GM21381 (cell line): Measurements from ENCODE around the gene CLSTN3.
A peak's percentile ranks its signal among the peaks of the same experiment; 100 is the strongest.
"Not testable (repeated sequence)": the region's sequence is repeated elsewhere in the genome, so short reads cannot be mapped to it uniquely, and the experiment has no call there.

Experiments used
- ATAC-seq: cut with Tn5 transposase; IDR thresholded peaks from one replicate; pipeline ENCODE4 v1.9.1; 2021; ENCODE audit warnings: mild to moderate bottlenecking, moderate library complexity; ENCODE audit not compliant: unreplicated experiment

The CLSTN3 gene

GRCh38 chr12:7103837-7104584 is 26.2 kb upstream of the CLSTN3 start:
- ATAC-seq: no peak

DNA sequence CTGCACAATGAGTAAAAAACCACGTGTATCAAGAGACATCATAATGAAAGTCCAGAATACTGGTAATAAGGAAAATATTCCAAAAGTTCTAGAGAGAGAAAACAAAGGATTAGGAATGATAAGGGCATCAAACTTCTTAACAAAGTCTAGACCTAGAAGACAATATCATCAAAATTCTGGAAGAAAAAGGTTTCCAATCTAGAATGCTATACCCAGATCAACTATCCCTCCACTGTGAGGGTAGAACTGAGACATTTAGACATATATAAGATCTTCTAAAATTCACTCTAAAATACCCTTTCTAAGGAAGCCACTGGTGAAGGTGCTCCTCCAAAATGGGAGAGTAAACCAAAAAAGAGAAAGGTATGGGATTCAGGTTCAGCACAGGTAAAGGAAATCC is 24.1 kb upstream of the CLSTN3 start:
- ATAC-seq: no peak

DNA sequence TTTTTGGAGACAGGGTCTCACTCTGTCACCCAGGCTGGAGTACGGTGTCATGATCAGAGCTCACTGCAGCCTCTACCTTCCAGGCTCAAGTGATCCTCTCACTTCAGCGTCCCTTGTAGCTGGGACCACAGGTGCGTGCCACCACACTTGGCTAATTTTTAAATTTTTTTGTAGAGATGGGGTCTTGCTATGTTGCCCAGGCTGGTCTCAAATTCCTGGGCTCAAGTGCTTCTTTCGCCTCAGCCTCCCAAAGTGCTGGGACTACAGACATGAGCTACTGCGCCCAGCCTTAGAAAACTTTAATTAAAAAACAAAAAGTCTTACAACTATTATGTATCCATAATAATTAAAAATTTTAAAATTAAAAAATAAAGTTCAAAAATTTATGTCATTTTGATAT is 23.0 kb upstream of the CLSTN3 start:
- not testable (repeated sequence) for ATAC-seq

DNA sequence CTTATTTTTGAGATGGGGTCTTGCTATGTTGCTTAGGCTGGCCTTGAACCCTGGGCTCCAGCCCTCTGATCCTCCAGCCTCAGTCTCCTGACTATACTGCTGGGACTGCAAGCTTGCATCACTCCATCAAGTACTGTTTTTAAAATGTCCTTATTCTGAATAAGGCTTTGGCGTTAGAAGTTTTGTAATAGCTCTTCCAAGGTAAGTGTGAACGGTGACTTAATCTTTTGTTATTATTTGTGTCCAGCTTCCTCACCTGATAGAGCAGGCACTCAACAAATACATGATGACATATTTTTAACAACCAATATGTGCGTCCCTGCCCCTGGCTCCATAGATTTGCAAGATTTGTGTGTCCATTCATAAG is 22.6 kb upstream of the CLSTN3 start:
- ATAC-seq: no peak

GRCh38 chr12:7108003-7108795 is 22.0 kb upstream of the CLSTN3 start:
- ATAC-seq: peak; percentile 82

DNA sequence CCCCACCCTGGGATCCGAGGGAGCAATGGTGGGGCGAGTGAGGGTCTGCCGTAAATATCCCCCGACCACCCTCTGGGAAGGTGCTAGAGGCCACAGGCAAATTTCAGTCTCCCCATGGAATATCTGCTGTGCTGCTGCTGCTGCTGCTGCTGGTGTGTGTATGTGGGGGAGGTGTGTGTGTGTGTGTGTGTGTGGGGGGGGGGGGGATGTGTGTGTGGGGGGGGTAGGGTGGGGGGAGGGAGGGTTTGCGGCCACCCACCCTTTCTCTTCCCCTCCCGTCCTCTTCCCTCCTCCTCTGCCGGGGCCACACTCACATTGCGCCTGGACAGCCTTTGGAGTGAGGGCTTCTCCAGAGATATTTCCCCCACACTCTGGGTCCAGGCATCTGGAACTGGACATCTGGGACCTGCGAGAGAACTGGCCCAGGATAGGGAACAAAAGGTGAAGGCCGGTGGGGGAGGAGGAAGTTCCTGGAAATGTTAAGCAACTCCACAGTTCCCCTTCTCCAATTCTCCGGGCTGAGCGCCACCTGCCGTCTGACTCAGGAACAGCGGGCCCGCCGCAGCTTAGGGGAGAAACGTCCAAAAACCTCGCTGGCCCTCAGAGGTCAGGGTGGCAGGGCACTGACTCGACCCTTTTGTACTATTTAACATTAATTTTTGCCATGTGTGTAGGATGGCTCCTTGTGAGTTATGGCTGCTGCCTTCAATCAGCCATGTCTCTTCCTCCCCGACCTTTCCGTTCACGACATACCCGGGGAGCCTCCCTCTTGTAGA is 21.2 kb upstream of the CLSTN3 start, which contains the start of gene C1RL:
Gene C1RL, minus strand, starts transcription at position 419 of the 776 bp plus-strand sequence. Its CDS starts 34 bp downstream, at position 385.
- peak; percentile 40 for ATAC-seq

DNA sequence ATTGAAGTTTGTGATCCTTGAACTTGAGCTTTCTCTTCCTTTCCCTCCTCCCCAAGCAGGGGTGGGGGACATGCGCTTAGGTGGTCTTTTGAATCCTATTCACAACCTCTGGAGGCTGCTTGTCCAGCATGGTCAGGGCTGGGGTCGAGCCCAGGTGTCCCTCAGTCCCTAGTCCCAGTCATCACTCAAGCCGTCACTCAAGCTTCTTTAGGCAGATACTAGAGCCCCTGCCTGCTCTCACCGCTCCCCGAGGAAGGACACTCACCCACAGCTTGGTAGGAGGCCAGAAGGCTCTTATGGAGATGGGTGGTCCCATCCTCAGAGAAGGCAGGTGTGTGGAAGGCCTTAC is 20.6 kb upstream of the CLSTN3 start:
- ATAC-seq: no peak

DNA sequence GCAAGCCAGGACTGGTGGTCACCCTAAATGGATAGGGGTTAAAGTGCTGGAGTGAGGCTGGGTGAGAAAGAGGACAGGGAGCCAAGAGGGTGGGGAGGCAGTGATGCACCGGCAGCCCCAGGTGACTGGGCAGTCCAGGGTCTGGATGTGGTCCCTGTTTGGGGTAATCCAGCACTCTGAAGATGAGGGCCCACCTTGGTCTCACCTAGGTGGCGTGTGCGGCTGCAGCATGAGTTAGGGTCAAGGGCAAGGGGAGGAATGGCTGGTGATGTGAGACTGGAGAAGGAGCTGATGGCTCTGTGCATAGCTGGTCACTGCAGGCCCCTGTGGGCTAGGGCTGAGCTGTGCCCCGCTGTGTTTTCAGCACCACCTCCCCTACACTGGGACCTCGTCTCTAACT is 19.5 kb upstream of the CLSTN3 start:
- ATAC-seq: no peak

GRCh38 chr12:7112041-7112440 is 18.1 kb upstream of the CLSTN3 start:
- no peak for ATAC-seq

DNA sequence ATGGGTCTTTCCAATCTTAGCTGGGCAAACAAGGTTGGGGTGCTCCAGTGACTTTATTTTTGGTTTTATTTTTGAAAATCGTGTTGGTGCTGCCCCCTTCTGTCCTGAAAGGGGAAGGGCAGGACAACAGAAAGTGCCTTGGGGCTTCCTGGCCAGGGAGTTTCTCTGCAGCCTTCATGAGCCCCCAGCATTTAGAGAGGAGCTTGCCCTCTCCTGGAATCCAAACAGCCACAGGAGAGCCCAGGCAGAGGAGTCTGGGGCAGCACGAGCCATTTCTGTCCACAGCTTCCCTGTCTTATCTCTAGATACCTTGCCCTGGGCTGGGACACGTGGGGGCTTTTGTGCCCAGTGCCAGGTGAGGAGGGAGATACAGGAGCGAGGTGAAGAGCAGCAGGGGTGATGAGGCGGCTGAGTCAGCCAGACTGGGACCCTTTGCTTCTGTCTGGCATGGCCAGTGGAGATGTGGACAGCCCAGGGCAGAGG is 16.7 kb upstream of the CLSTN3 start:
- no peak for ATAC-seq

GRCh38 chr12:7114008-7114407 is 16.2 kb upstream of the CLSTN3 start:
- no peak for ATAC-seq

DNA sequence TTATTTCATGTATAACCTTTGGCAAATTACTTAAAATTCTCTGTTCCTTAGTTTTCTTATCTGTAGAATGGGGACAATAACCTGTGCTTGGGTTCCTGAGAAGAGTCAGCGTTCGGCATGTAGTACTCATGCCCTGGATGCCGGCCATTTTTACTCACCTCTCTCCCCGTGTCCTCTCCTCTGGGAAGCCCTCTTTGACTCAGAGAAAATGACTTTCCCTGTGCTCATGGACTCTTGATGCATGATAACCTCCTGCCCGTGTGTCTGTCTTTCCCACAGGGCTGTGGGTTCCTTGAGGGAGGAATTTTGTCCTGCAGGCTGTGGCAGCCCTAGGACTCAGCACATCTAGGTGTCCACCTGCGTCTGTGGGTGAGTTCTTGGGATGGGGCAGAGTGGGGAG is 15.3 kb upstream of the CLSTN3 start:
- ATAC-seq: no peak

DNA sequence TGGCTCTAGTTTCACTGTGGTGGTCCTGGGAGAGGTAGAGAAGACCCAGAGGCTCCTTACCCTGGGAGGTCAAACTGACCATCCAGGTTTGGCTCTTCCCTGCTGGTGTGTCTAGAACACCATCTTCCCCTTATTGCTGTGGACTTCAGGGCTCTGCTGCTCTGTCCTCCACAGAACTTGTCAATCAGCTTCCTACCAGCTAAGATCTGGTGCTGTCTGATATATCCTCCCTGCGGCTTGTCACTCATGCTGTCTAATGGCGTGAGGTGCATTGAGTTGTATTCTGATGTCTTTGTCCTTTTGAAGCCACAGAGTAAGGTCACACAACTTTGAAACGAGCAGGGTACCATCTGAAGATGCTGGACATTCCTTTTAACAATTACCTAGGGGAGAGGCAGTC is 14.0 kb upstream of the CLSTN3 start:
- no peak for ATAC-seq

GRCh38 chr12:7116916-7117315 is 13.3 kb upstream of the CLSTN3 start:
- no peak for ATAC-seq

DNA sequence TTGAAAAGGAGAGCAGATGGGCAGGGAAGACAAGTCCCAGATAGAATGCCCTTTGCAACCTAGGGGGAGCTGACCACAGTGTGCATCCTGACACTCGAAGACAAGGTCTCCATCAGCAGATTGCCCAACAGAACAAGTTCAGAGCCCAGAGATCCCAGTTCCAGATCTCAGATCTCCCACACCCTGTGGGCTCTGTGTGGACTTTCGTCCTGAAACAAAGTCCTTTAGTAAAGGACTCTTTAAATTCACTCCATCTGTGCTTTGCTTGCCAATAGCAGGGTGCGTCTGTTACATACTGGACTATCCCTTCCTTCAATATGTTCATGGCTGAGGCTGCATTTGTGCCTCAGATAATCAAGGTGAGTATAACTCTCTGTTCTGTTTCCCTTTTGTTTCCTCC is 12.5 kb upstream of the CLSTN3 start:
- ATAC-seq: no peak

DNA sequence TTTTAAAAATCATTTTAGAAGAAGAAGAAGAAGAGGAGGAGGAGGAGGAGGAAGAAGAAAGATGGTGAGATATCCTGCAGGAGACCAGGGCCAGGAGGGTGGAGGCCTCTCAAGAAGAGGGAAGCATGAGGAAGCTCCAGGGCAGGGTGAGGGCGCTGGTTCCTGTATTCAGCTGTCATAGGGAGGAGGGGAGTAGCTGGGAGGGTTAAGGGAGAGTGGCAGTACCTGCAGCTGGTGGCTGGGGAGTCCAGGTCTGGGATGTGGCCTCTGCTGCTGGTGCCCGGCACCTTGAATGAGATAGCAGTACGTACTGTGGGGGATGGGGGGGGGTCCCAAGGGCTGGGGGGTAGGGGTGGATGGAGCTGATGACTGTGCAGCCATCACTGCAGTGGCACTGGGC is 11.3 kb upstream of the CLSTN3 start:
- no peak for ATAC-seq

- ATAC-seq: no peak
Observed at GRCh38 chr12:7120166-7120565, 10.0 kb upstream of the CLSTN3 start.

- no peak for ATAC-seq
Observed at GRCh38 chr12:7121324-7121723, 8.8 kb upstream of the CLSTN3 start.

GRCh38 chr12:7122811-7123769 is 7.1 kb upstream of the CLSTN3 start:
- ATAC-seq: no peak

DNA sequence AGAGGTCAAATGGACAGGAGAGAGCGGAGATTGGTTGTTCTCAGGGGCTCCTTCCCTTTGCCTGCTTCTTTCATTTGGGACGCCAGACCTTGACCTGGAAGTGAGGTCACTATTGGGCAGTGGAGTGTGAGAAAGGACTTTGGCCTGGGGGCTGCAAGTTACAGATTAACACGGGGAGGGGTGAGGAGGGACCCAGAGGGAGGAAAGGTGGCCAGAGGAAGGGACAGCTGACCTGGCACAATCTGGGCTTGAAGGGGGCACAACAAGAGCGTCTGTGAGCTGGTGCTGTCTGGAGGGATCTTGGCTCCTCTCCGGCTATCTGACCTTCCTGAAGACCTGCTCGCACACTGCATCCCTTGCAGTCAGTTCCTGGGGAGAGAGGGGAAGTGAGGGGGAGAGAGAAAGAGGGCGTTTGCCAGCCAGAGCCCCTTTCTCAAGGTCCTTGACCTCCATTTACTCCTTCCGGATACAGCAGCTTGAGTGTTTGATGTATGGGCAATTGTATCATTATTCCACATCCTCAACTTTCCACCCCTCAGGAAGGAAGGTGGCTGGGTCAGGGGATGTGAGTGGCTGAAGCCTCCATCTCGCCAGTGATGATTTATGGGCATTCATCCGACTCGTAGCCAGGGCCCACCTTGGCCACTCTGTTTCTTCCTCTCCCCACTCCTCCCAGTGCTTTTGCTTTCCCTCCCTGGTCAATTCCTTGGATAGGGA is 6.2 kb upstream of the CLSTN3 start:
- no peak for ATAC-seq
